Endothelial cell of umbilical vein (primary cell): ENCODE data around the gene GOLGA6B. TPM values are rescaled to one million over a fixed set of nuclear protein-coding genes. Genes with fewer than 3 reads are reported as not detected.

Experiments
- BruUV-seq: library from RNA; stranded (reverse); fragments of 400-500 nt; replicated peaks from 2 replicates; lab custom pipeline; 2021; lab: Mats Ljungman, UMichigan
- CTCF ChIA-PET: fragments of 300-600, 350-600 bp; sonication (Branson Sonifier 250); formaldehyde crosslinking; loops from one replicate; lab custom pipeline; 2021; ENCODE audit warnings: antibody characterized with exemption, inconsistent platforms; lab: Charles Lee
- POLR2A ChIA-PET: fragments of 300-600, 350-600 bp; sonication (Branson Sonifier 250); formaldehyde crosslinking; loops from one replicate; lab custom pipeline; 2021; ENCODE audit warnings: antibody characterized with exemption, inconsistent platforms; lab: Charles Lee
- DNase-seq: peaks from one replicate; pipeline ENCODE4 v3.0.0-alpha.2; 2011; ENCODE audit warnings: low read depth, low spot score
- FAIRE-seq: peaks from 2 replicates; lab custom pipeline; 2011; peaks lifted over from hg19 to GRCh38; lab: Jason Lieb, UNC
- H2AFZ ChIP-seq: 2 replicates; pipeline ENCODE4 v1.6.0; 2012; ENCODE audit warnings: low read depth, low read length, control low read depth, inconsistent platforms
- H3K27ac ChIP-seq: 2 replicates; pipeline ENCODE4 v1.5.1; 2011; ENCODE audit warnings: low read depth, mild to moderate bottlenecking, control low read depth, low read length, moderate library complexity; ENCODE audit not compliant: insufficient read depth
- H3K27me3 ChIP-seq, 2 experiments: 2 replicates each; pipeline versions ENCODE4 v1.6.0 to v1.6.1; 2011; ENCODE audit warnings: low read length in 2 of 2, mixed read lengths in 1 of 2; ENCODE audit not compliant: control insufficient read depth in 2 of 2, insufficient read depth in 2 of 2
- H3K36me3 ChIP-seq, 2 experiments: 2 replicates in 1 of 2; 3 replicates in 1 of 2; pipeline ENCODE4 v1.5.1; 2011; ENCODE audit warnings: low read length in 2 of 2, mild to moderate bottlenecking in 1 of 2, moderate library complexity in 1 of 2; ENCODE audit not compliant: control insufficient read depth in 2 of 2, insufficient read depth in 2 of 2; ENCODE audit errors: extremely low read depth in 1 of 2
- H3K4me1 ChIP-seq: 3 replicates; pipeline ENCODE4 v1.5.1; 2011; ENCODE audit warnings: mild to moderate bottlenecking, low read length; ENCODE audit not compliant: control insufficient read depth, insufficient read depth; ENCODE audit errors: extremely low read depth
- H3K4me2 ChIP-seq: 2 replicates; pipeline ENCODE4 v1.6.1; 2011; ENCODE audit warnings: low read length, control low read depth, mixed read lengths; ENCODE audit not compliant: insufficient read depth
- H3K4me3 ChIP-seq, 3 experiments: fragments of 200-600 bp in 1 of 3; sonication (generic), shearing (Covaris generic) in 1 of 3; replicated peaks in 1 of 3; 2 replicates each; pipeline ENCODE4 v1.5.1; 2011 to 2016; ENCODE audit warnings: control low read depth in 3 of 3, low read length in 3 of 3, mild to moderate bottlenecking in 2 of 3, inconsistent platforms in 1 of 3, low read depth in 1 of 3, moderate library complexity in 1 of 3; ENCODE audit not compliant: insufficient read depth in 1 of 3
- H3K79me2 ChIP-seq: 2 replicates; pipeline ENCODE4 v1.6.0; 2012; ENCODE audit warnings: low read length, inconsistent platforms; ENCODE audit not compliant: control insufficient read depth, insufficient read depth
- H3K9ac ChIP-seq: replicated peaks from 2 replicates; pipeline ENCODE3; 2011; ENCODE audit warnings: low read length, control low read depth; ENCODE audit not compliant: insufficient read depth; ENCODE audit errors: extremely low read depth
- H3K9me1 ChIP-seq: replicated peaks from 3 replicates; pipeline ENCODE4 v1.6.0; 2011; ENCODE audit warnings: mild to moderate bottlenecking, low read length; ENCODE audit not compliant: control insufficient read depth, insufficient read depth; ENCODE audit errors: extremely low read depth
- H3K9me3 ChIP-seq: replicated peaks from 2 replicates; pipeline ENCODE4 v1.5.1; 2012; ENCODE audit warnings: low read length, inconsistent platforms; ENCODE audit not compliant: control insufficient read depth, insufficient read depth
- H4K20me1 ChIP-seq: replicated peaks from 2 replicates; pipeline ENCODE3; 2011; ENCODE audit warnings: mild to moderate bottlenecking, low read length; ENCODE audit not compliant: control insufficient read depth, insufficient read depth; ENCODE audit errors: extremely low read depth
- CTCF ChIP-seq, 2 donors: IDR thresholded peaks; 1 replicate in 1 of 2; 2 replicates in 1 of 2; pipeline ENCODE4 v1.5.1; 2011; ENCODE audit warnings: low read length in 2 of 2, mild to moderate bottlenecking in 2 of 2, moderate library complexity in 2 of 2, control low read depth in 1 of 2, inconsistent platforms in 1 of 2, low read depth in 1 of 2; ENCODE audit not compliant: insufficient read depth in 1 of 2; ENCODE audit errors: extremely low read depth in 1 of 2
- EZH2 ChIP-seq: IDR thresholded peaks from 2 replicates; pipeline ENCODE4 v1.6.1; 2012; ENCODE audit warnings: borderline replicate concordance, low read depth, mild to moderate bottlenecking, moderate library complexity, low read length, inconsistent platforms; ENCODE audit not compliant: severe bottlenecking
- FOS ChIP-seq: IDR thresholded peaks from 2 replicates; pipeline ENCODE4 v1.6.1; 2011; ENCODE audit warnings: mild to moderate bottlenecking, low read length, moderate library complexity, borderline replicate concordance; ENCODE audit not compliant: insufficient read depth
- GATA2 ChIP-seq: IDR thresholded peaks from 2 replicates; pipeline ENCODE4 v1.7.0; 2011; ENCODE audit warnings: low read depth, mild to moderate bottlenecking, moderate library complexity, mixed read lengths, low read length; ENCODE audit not compliant: insufficient read length, insufficient read depth
- JUN ChIP-seq: IDR thresholded peaks from 2 replicates; pipeline ENCODE4 v1.6.1; 2011; ENCODE audit warnings: borderline replicate concordance, low read depth; ENCODE audit not compliant: insufficient read length, insufficient read depth
- MAX ChIP-seq: IDR thresholded peaks from 2 replicates; pipeline ENCODE4 v1.6.1; 2011; ENCODE audit not compliant: insufficient read depth, insufficient read length
- MYC ChIP-seq: IDR thresholded peaks from one replicate; pipeline ENCODE4 v1.6.1; 2011; ENCODE audit warnings: mild to moderate bottlenecking, low read depth, low read length
- POLR2A ChIP-seq: IDR thresholded peaks from 2 replicates; pipeline ENCODE4 v1.6.1; 2012; ENCODE audit warnings: low read depth, mild to moderate bottlenecking, control low read depth, low read length
- POLR2AphosphoS5 ChIP-seq: IDR thresholded peaks from 2 replicates; pipeline ENCODE4 v1.6.1; 2012; ENCODE audit warnings: low read depth, mild to moderate bottlenecking, control low read depth, low read length, moderate library complexity; ENCODE audit not compliant: insufficient read depth
- dilution Hi-C: fragments of 300-500 bp; cut with MboI; formaldehyde crosslinking; loops from one replicate; pipeline ENCODE4 v1.15.0; 2019; ENCODE audit warnings: low sequenced_read_pairs; ENCODE audit not compliant: extremely low pct_ligation_motif_present
- intact Hi-C: fragments of 100-400 bp; cut with micrococcal nuclease; formaldehyde crosslinking; loops from one replicate; pipeline ENCODE4 v1.10.0; 2022
- polyA plus RNA-seq, 4 experiments: library from polyadenylated mRNA; depleted of rRNA in 3 of 4; stranded (reverse) in 3 of 4; unstranded in 1 of 4; fragments of >200 nt; gene quantifications; 2 replicates each; pipeline versions ENCODE4 v1.2.1 to v1.2.3, GENCODE V29; 2011 to 2012; ENCODE audit warnings: missing spikeins in 1 of 4
- total RNA-seq: library from RNA; stranded (reverse); gene quantifications from 2 replicates; pipeline ENCODE4 v1.2.3, GENCODE V29; 2021

Gene GOLGA6B
- total and polyA plus RNA-seq, 2 donors (not counting 3 experiments of a cell fraction or from before 2014, with no cell fraction given): not detected

- no peak overlapping the region for H3K9ac ChIP-seq
- H4K20me1 ChIP-seq: no peaks in the 10 kb centered on the region
- dilution Hi-C loops (no loop called here), intact Hi-C loops (no loop called here)
- H3K9me3 ChIP-seq: no peaks in the 10 kb centered on the region
- no peak overlapping the region for H2AFZ ChIP-seq
- H3K9me1 ChIP-seq: no peaks in the 10 kb centered on the region
- DNase-seq (no peak), FAIRE-seq (no peak)
- no peaks in the 10 kb centered on the region for H3K36me3 ChIP-seq
- CTCF ChIA-PET: no interaction called here
- no peak overlapping the region for H3K4me3 ChIP-seq
- H3K79me2 ChIP-seq: no peaks in the 10 kb centered on the region
- POLR2A ChIA-PET: no interaction called here
- no peaks in the 10 kb centered on the region for H3K4me1 ChIP-seq
- H3K4me2 ChIP-seq: no peak overlapping the region
- BruUV-seq: no TSS peak
- no peaks in the 10 kb centered on the region for H3K27me3 ChIP-seq
- TF ChIP-seq JUN: no peak
- no peak for TF ChIP-seq MYC
- TF ChIP-seq GATA2: no peak
- TF ChIP-seq POLR2AphosphoS5: no peak
- TF ChIP-seq POLR2A: no peak
- no peak for TF ChIP-seq MAX
- TF ChIP-seq EZH2: no peak
- TF ChIP-seq FOS: no peak
- TF ChIP-seq CTCF (IDR thresholded peaks at IDR 0.05; ENCODE audit: extremely low read depth in 1 of 2, insufficient read depth in 1 of 2, low read depth in 1 of 2, low read length in 2 of 2): no peak
- H3K27ac ChIP-seq: no peak overlapping the region
Measured at GRCh38 chr15:72700076-72700475, 45.6 kb downstream of the GOLGA6B start.
